AML-193 (cell line): ENCODE results near the gene PLEKHM1.
"Not testable (repeated sequence)": the region's sequence is repeated elsewhere in the genome, so short reads cannot be mapped to it uniquely, and the experiment has no call there.

Source experiments
- DNase-seq, 2 experiments: peaks; one replicate each; lab custom pipeline; 2025; lab: John Stamatoyannopoulos, UW

The PLEKHM1 gene

DNA sequence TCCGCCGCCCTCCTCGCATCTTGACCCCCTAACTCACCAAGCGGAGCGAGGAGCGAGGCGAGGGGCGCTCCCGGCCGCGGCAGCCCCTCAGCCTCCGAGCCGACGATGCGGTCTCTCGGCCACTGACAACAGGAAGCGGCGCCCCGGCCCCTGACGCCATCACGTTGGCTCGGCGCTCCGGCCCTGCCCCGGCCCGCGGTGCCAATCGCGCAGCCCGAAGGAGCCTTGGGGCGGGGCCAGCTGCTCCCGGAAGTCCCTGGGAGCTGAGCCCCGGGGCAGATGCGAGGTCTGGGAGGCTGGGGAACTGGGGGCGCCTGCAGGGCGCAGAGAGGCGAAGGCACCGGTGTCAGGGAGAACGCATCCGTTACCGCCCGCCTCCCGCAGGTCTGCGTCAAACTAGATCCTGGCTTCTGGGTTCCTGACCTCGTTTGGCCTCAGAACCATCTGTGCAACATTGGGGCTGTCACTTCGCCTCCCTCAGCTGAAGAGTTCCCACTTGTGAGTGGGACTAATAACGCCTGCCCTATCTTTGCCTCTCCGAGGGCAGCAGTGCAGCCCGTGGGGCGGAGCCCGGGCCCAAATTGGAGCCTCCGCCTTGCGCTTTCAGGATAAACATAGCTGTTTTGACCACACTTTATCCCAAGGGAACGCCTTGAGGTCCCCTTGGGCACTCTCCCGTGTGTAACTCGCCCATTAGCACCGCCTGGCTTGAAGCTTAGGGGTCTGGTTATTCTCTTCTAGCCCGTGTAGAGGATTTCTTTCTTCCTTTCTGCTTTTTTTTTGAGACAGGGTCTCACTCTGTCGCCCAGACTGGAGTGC is at the start of gene PLEKHM1:
PLEKHM1 (minus strand) TSS at position 107 of the 819 bp plus-strand sequence. CDS start 8,237 bp downstream, outside the sequence.
- peak; percentile 64 to 65 for DNase-seq

DNA sequence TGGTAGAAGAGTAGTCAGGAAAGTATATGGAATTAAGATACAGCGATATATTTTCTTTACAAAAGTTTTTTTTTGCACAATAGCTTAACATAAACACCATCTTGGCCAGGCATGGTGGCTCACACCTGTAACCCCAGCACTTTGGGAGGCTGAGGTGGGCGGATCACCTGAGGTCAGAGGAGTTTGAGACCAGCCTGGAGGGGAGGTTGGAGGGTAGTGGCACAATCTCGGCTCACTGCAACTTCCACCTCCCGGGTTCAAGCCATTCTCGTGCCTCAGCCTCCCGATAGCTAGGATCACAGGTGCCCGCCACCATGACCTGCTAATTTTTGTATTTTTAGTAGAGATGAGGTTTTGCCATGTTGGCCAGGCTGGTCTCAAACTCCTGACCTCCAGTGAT is 47.6 kb upstream of the PLEKHM1 start:
- not testable (repeated sequence) for DNase-seq

DNA sequence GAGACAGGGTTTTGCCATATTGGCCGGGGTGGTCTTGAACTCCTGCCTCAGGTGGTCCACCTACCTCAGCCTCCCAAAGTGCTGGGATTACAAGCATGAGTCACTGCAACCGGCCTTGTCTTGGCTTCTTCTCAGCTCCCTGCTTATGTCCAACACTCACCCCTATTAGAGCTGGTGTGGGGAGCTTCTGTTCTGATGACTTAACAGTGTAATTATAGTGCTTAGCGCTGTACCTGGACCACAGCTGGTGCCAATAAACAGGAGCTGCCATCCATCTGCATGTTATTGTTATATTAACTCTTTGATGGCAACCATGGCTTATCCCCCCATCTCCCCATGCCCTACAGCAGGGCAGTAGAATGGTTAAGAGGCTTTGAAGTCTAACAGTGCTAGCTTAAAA is 15.6 kb upstream of the PLEKHM1 start:
- DNase-seq, result not testable (repeated sequence)

DNA sequence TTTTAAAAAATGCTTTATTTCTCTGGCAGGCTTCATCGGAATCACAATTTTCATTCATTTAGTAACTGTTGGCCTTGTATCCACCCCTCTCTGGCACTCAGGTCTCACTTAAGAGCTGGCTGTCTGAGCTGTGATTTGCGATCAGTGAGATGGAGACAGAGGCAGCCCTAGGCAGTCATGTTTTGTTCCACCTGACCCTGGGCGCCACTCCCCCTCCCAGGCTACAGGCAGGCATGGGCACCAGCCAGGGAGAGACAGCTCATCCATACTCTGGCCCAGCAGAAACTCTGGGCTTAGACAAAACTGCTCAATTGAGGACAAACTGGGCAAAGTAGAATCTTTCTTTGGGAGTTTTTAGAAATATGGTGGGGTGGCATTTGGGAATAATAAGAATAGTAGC is 14.7 kb upstream of the PLEKHM1 start:
- DNase-seq, result not testable (repeated sequence)

DNA sequence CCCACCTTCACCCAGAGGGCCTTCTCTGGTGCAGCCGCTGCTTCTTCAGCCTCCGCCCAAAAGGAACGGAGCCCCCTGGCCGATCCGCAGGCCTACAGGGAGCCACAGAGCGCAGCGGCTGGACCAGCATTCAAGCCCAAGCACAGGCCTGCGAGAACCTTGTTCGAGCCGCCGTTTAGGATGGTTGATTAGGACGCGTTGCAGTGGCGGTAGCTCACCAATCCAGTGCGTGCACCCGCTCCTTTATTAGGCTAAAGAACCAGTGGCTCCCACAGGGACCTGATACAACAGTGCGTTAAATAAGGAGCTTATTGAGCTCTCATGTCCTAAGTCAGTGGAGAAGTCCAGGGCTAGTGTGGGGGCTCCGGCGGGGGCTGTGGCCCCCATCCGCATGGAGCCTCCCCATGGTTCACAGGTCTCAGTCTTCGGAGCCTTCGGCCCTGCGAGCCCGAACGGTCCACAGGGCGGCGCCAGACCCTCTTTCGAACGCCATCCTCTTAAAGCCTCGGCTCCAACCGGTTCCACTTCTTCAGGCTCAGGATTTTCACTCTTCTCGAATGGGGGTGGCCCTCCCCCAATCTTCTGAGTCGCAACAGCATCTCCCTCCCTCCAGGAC is 10.7 kb upstream of the PLEKHM1 start:
- DNase-seq, result not testable (repeated sequence)

DNA sequence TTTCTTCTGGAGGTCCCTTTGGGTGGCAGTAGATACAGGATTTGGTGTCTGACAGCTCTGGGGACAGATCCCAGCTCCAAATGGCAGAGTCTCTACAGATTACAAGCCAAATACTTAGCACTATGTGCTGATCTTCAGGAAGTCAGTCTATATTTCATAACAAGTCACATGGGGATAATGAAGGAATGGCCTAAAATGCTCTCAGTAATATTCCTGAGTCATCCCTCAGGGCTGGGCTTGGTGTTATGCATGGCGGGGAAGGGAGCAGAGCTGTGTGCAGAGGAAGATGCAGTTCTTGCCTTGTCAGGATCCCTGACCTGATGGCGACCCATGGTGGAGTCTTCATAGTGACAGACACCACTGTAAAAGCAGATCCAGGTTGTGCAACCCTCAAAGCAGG is 10.0 kb upstream of the PLEKHM1 start:
- peak; percentile 17 to 18 for DNase-seq

DNA sequence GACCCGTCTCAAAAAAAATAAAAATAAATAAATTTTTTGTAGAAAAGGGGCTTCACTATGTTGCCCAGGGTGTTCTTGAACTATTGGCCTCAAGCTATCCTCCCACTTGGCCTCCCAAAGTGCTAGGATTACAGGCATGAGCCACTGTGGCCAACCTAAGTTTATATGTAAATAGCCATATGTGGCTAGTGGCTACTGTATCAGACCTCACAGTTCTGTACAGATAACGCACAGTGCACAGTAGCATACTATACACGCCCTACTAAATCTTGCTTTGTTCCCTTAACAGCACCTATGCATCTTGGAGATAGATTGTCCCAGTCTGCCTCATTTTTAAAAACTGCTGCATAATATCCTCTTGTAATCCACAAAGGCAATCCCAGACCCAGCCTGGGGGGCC is 8.7 kb upstream of the PLEKHM1 start:
- not testable (repeated sequence) for DNase-seq

DNA sequence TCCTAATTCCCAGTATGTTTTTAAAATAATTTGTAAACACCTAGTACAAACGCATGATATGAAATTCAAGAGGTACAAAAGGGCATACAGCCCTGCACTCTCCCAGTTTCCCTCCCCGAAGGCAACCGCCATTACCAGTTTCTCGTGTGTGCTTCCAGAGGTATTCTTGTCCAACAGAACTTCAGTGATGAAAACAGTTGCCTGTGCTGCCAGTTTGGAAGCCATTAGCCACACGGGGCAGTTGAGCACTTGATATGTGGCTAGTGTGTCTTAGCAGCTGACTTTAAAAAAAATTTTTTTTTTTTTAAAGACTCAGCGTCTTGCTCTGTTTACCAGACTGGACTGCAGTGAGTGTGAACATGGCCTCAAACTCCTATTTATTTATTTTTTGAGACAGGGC is 7.9 kb upstream of the PLEKHM1 start:
- not testable (repeated sequence) for DNase-seq

DNA sequence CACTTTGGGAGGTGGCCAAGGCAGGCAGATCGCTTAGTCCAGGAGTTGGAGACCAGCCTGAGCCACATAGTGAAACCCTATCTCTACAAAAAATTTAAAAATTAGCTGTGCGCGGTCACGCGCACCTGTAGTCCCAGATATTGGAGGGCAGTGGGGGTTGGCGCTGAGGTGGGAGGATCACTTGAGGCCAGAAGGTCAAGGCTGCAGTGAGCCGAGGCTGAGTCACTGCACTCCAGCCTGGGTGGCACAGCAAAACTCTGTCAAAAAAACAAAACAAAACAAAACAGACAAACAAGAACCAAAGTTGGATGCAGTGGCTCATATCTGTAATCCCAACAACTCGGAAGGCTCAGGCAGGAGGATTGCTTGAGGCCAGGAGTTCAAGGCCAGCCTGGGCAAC is 6.9 kb upstream of the PLEKHM1 start:
- DNase-seq, result not testable (repeated sequence)

DNA sequence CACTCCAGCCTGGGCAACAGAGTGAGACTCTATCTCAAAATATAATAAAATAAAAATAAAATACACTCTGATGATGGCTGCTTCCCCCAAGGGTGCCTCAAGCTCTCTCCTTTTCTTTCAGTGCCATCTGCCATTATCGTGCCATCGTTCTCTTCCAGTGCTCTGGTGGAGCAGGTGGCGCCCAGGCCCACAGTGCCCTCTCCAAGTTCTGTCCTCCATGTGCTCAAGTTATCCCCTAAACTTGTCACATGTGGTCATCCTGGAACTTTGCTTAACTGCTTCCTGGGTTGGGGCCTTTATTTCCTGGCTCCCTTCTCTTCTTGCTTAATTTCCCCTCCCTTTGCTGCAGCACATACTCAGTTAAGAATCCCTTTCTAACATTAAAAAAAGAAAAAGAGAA is 6.0 kb upstream of the PLEKHM1 start:
- DNase-seq, result not testable (repeated sequence)

DNA sequence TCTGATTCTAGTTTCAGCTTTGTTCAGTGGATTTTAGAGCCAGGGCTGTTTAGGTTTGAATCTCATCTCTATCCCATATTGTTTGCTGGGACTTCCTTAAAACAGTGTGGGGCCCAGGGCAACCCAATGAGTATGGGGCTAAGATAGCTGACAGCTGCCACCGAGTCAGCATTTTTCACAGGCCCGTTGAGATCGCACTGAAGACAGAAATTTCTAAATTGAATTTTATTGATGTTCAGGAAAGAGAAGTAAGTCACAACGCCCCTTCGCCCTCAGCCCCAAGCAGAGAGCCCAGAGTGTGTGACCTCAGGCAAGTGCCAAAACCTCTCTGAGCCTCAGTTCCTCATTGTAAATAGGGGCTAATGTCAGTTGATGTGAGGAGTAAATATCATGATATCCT is 4.0 kb upstream of the PLEKHM1 start:
- not testable (repeated sequence) for DNase-seq

DNA sequence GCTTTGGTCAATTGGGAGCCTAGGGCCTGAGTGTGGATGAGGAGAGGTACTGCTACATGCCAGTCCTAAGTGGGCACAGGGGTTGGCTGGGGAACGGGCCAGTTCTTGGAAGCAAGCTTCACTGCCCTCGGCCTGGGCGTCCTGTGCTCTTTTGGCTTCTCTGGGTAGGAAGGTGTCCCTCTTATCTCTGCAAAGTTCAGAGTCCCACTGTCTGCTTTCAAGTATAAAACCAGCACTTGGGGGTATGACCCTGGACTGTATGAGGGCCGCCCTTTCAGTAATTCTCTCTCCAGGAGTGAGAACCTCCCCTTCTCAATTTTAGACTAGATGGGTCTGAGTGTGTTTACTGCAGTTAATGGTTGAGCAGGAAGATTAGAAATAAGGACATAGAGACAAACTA is 1.6 kb upstream of the PLEKHM1 start:
- not testable (repeated sequence) for DNase-seq

DNA sequence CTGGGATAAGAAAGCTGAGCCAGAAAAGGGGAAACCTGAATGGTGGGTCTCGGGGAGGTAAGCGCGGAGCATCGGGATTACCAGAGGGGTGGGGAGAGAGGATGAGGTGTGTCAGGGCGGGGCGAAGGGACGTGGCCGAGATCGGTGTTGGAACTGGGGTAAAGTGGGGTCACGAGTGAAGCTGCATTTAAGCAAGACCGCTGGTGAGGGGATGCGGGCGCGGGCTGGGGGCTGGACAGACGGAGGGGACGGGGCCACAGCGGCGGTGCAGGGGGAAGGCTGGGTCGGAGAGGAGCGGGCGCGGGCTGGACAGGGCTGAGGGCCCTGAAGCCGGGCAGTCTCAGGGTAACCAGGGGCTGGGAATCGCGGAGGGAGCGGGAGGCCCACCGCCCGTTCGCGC is 323 bp downstream of the PLEKHM1 start:
- DNase-seq, result not testable (repeated sequence)

DNA sequence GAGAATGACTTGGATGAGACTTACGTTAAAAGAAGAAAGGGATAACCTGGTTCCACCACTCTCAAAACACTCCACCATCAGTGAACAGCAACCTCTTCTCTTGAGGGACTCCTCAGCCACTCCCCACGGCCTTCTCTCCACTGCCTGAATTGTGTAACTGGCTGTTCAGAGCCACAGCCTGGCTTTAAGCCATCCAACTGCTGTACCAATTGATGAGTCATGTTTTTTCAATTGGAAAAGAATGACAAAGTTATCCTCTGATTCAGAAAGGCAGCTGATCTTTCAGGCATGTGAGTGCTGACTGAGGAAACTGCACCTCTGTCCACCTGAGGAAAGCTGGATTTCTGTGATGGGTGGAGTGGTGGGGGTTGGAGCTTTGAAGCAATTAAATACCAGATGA is 2.8 kb downstream of the PLEKHM1 start:
- peak; percentile 94 for DNase-seq

DNA sequence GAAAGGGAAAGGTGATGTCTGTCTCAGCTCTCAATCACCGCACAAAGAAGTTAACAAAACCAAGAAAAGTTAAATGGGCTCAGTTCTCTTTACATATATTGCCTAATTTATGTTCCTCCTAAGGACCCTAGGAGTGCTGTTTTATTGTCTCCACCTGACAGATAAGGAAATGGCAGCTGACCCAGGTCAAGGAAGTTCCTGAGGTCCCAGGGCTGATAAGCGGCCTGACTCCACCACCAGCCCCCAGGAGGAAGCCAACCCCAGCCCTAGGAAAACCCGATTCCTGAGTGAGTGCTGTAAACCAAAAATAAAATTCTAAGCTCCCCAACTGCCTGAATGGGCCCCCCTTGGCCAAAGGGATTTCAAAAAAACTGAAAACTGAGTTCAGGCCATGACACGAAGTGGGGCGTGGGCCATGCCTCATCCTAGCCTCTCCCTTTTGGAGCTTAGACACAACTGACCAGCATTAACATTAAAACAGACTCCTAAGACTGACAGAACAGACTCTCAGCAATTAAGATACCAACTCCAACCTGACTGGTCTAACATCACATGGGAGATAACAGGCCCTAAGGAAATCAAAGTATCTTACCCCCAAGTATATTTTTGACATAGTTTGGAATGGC is 6.8 kb downstream of the PLEKHM1 start:
- not testable (repeated sequence) for DNase-seq

DNA sequence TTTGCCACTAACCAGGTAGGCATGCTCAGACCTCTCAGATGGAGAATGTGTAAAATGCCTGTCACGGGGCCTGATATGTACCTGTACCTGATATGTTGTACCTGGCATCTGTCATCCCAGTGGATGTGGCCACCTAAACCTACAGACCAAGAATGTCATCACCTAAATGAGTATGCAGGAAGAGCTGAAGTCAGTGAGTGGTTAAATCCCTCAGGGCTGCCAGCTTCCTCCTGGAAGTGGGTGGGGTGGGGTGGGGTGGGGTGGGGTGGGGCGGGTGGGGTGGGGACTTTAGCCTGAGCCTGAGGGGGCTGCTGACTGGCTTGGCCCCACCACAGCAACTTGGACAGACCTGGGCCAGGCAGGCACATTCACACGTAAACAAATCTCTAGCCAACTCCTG is 7.3 kb downstream of the PLEKHM1 start:
- DNase-seq, result not testable (repeated sequence)

DNA sequence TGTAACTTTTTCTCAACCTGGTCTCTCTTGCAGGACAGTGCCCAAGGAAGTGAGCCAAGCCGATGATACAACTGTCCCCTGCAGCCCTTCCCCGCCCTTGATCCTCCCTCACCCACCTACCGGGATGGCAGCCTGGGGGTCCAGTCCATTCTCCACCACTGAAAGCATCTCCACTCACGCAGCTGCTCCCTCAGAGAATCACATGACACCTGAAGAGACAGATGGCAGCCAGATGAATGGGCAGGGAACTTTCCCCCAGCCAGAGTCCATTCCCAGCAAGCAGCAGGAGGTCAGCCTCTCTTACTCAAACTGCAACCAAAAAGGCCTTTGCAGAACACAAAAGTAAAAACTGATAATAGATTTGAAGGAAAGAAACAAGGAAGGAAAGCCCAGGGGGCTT is 8.2 kb downstream of the PLEKHM1 start:
- DNase-seq, result not testable (repeated sequence)

DNA sequence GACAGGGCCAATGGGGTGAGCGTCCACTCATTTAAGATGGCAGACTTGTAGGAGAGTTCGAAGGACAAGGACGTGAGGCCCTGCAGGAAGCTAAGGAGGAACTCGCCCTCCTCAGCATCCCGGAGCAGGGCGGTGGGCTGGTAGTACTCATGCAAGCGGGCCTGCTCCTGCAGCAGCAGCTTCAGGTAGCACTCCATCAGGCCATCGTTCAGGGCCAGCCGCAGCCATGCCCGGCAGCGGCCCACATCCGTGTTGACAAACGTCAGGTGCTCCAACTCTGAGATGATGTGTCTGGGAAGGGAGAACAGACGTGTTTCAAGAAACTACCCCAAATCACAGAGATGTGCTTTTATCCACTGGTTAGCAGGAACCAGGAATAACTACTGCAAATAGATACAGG is 15.1 kb downstream of the PLEKHM1 start:
- DNase-seq, result not testable (repeated sequence)

DNA sequence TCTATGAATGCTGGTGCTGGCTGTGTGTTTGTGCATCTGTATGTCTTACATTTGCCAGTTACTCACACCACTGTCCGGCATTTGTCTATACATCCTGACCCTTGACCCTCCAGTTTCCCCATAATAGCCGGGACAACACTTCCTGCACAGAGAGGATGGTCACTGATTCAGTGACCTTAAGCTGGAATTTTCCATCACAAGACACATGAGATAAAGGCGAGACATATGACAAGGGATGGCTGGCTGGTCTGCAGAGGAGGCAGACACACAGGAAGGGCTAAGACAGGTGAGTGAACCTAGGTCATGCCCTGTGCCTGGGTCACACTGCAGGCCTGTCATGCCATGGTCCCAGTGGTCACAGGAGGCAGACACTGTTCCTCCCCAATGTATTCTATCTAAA is 18.3 kb downstream of the PLEKHM1 start:
- DNase-seq, result not testable (repeated sequence)

DNA sequence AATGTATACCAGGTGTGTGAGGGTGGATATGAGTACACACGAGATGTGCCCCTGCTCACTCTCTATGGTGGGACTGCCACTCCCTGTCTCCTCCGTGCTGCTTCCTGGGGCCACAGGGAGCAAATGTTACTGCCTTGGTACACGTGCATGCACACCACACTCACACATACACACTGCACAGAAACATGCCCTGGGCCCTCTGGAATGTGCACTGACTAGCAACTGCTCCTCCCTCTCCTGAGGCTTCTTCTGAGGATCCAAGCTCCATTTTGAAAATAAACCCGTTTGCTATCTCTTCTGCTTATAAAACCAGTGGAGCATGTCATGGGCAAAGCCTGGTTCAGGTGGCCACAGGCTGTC is 21.3 kb downstream of the PLEKHM1 start:
- not testable (repeated sequence) for DNase-seq

DNA sequence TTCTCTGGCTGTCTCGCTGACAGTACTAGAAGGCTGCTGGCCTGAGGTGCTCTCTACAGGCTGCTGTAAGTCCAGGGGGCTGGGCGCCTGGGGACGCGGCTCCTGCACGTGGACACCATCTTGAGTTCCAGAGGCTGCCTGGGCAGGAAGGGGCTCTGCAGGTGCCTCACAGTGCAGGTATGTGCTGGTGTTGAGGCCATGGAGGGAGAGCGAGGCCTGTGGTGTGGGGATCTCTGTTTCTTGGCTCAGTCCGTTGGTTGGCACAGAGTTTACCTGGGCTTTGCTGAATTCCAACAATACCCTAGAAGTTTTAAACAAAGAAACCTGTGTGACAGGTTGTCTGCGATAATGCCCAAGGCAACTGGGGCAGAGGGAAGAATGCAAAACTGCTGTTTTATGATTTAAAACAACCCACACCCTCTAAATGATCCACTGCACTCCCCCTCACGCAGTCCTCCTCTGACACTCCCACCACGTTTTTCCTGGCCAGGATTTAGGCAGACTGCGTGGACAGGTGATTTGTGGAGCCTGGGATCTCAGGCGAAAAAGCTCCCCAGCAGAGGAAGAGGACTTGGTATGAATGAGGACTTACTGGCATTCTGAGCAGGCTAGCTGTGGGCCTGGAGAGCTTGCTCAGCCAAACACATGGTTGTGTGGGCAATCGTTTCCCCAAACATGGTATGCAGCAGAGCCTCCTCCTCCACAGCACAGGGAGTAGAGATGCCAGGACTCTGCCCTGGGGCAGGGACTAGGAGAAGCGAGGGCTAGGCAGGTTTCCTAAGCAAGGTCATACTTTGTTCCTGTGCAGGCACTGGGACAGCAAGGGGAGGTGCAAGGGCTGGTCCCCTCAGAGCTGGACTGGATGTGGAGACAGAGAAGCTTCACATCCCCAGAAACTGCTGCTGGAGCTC is 22.0 kb downstream of the PLEKHM1 start:
- DNase-seq, result not testable (repeated sequence)
